Putamen (tissue), 1 donor: ENCODE results near the gene DEFB132.

Experiments
- DNase-seq: peaks from one replicate; pipeline ENCODE4 v3.0.0-alpha.2; 2016; ENCODE audit warnings: low spot score

Gene DEFB132

GRCh38 chr20:297098-297924, 39.8 kb downstream of the DEFB132 start, which contains the start of gene ZCCHC3:
Gene ZCCHC3, plus strand, starts transcription at chr20:297570. Its CDS starts 17 bp downstream, at chr20:297587.
- peak; percentile 74 for DNase-seq

GRCh38 chr20:297925-298775, 40.6 kb downstream of the DEFB132 start:
- DNase-seq, result peak; percentile 58

- no peak for DNase-seq
Measured at GRCh38 chr20:298776-299391, 41.4 kb downstream of the DEFB132 start.

- no peak for DNase-seq
Measured at GRCh38 chr20:300345-300990, 42.9 kb downstream of the DEFB132 start.

GRCh38 chr20:301886-302848, 44.6 kb downstream of the DEFB132 start:
- no peak for DNase-seq

- DNase-seq, result no peak
Measured at GRCh38 chr20:305745-306144, 48.2 kb downstream of the DEFB132 start.

GRCh38 chr20:308427-309038, 51.0 kb downstream of the DEFB132 start:
- DNase-seq, result no peak

- DNase-seq, result peak; percentile 52
Measured at GRCh38 chr20:309306-309840, 51.8 kb downstream of the DEFB132 start.

GRCh38 chr20:309841-310644, 52.5 kb downstream of the DEFB132 start:
- peak; percentile 100 for DNase-seq

GRCh38 chr20:310645-311044, 53.1 kb downstream of the DEFB132 start:
- DNase-seq, result no peak
